A673 (cell line): ENCODE results near the gene SFR1. TPM values are rescaled to one million over a fixed set of nuclear protein-coding genes. Genes with fewer than 3 reads are reported as not detected.
A peak's percentile ranks its signal among the peaks of the same experiment; 100 is the strongest.

Experiments used
- BruUV-seq: library from RNA; stranded (reverse); fragments of 400-500 nt; replicated peaks from 2 replicates; lab custom pipeline; 2021; lab: Mats Ljungman, UMichigan
- CTCF ChIA-PET: fragments of 300-600 bp; sonication (Branson Sonifier 250); formaldehyde crosslinking; loops from one replicate; lab custom pipeline; 2022; ENCODE audit warnings: antibody characterized with exemption; lab: Charles Lee
- POLR2A ChIA-PET: fragments of 300-600 bp; sonication (Branson Sonifier 250); formaldehyde crosslinking; loops from one replicate; lab custom pipeline; 2022; ENCODE audit warnings: antibody characterized with exemption; ENCODE audit not compliant: low non-redundant PET; lab: Charles Lee
- DNase-seq: peaks from one replicate; pipeline ENCODE4 v3.0.0-alpha.2; 2015; ENCODE audit warnings: low spot score
- H3K27ac ChIP-seq: fragments of 200-600 bp; sonication (generic); 2 replicates; pipeline ENCODE4 v1.5.1; 2016; ENCODE audit warnings: mixed run types, low read depth, mild to moderate bottlenecking, mixed read lengths, antibody characterized with exemption, low read length; ENCODE audit not compliant: poor library complexity, severe bottlenecking
- H3K27me3 ChIP-seq: fragments of 200-600 bp; sonication (generic); replicated peaks from 2 replicates; pipeline ENCODE4 v1.6.1; 2017; ENCODE audit warnings: mixed run types, low read depth, mild to moderate bottlenecking, mixed read lengths, antibody characterized with exemption, low read length; ENCODE audit not compliant: insufficient read depth, poor library complexity
- H3K36me3 ChIP-seq: fragments of 200-600 bp; sonication (generic); 2 replicates; pipeline ENCODE4 v1.6.1; 2016; ENCODE audit warnings: mixed run types, mild to moderate bottlenecking, mixed read lengths, antibody characterized with exemption, low read length; ENCODE audit not compliant: insufficient read depth, poor library complexity, severe bottlenecking
- H3K4me1 ChIP-seq: fragments of 200-600 bp; sonication (generic); 2 replicates; pipeline ENCODE4 v1.6.1; 2017; ENCODE audit warnings: mixed run types, mild to moderate bottlenecking, mixed read lengths, antibody characterized with exemption, low read length; ENCODE audit not compliant: insufficient read depth, poor library complexity, severe bottlenecking
- H3K4me3 ChIP-seq: fragments of 200-600 bp; sonication (generic); 2 replicates; pipeline ENCODE4 v1.5.1; 2016; ENCODE audit warnings: low read depth, mixed run types, mild to moderate bottlenecking, mixed read lengths, low read length; ENCODE audit not compliant: poor library complexity, severe bottlenecking
- H3K9me3 ChIP-seq: fragments of 200-600 bp; sonication (generic); 2 replicates; pipeline ENCODE4 v1.6.1; 2016; ENCODE audit warnings: mixed run types, low read depth, mild to moderate bottlenecking, mixed read lengths, antibody characterized with exemption, low read length; ENCODE audit not compliant: poor library complexity, severe bottlenecking
- EZH2 ChIP-seq: fragments of 200-600 bp; sonication (generic); IDR thresholded peaks from 2 replicates; pipeline ENCODE4 v1.6.1; 2017; ENCODE audit warnings: borderline replicate concordance, low read depth, mild to moderate bottlenecking, mixed read lengths, antibody characterized with exemption, low read length; ENCODE audit not compliant: poor library complexity, severe bottlenecking
- intact Hi-C: fragments of 100-400 bp; cut with micrococcal nuclease; formaldehyde crosslinking; loops from one replicate; pipeline ENCODE4 v1.10.0; 2022; ENCODE audit not compliant: unreplicated experiment
- total RNA-seq: library from RNA; stranded (reverse); gene quantifications from 2 replicates; pipeline ENCODE4 v1.2.3, GENCODE V29; 2021
- TF ChIP-seq, protein P1 (sequence below): fragments of 300-800, 200-600 bp; sonication (generic); conservative IDR thresholded peaks from 2 replicates; pipeline ENCODE4 v1.5.1; 2017; ENCODE audit warnings: low read depth, mild to moderate bottlenecking, antibody characterized with exemption, low read length, moderate library complexity, mixed read lengths

The SFR1 gene
- total RNA-seq, 1 experiment from 2014 or later = 12.6 TPM

GRCh38 chr10:104130041-104130440 lies 8.1 kb downstream of the SFR1 start:
- ChIA-PET POLR2A (no interaction called here), CTCF (no interaction called here)
- intact Hi-C loops = no loop called here
- BruUV-seq = no TSS peak
- H3K9me3 ChIP-seq = no peaks in the 10 kb centered on the region
- no peaks in the 10 kb centered on the region for H3K4me1 ChIP-seq
- DNase-seq = no peak
- H3K27ac ChIP-seq = no peak overlapping the region
- H3K4me3 ChIP-seq = no peak overlapping the region
- TF ChIP-seq, protein P1, sequence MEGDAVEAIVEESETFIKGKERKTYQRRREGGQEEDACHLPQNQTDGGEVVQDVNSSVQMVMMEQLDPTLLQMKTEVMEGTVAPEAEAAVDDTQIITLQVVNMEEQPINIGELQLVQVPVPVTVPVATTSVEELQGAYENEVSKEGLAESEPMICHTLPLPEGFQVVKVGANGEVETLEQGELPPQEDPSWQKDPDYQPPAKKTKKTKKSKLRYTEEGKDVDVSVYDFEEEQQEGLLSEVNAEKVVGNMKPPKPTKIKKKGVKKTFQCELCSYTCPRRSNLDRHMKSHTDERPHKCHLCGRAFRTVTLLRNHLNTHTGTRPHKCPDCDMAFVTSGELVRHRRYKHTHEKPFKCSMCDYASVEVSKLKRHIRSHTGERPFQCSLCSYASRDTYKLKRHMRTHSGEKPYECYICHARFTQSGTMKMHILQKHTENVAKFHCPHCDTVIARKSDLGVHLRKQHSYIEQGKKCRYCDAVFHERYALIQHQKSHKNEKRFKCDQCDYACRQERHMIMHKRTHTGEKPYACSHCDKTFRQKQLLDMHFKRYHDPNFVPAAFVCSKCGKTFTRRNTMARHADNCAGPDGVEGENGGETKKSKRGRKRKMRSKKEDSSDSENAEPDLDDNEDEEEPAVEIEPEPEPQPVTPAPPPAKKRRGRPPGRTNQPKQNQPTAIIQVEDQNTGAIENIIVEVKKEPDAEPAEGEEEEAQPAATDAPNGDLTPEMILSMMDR = no peak
- no peak for TF ChIP-seq EZH2
- no peaks in the 10 kb centered on the region for H3K36me3 ChIP-seq
- H3K27me3 ChIP-seq = peaks cover 20% of the 10 kb centered on the region

DNA sequence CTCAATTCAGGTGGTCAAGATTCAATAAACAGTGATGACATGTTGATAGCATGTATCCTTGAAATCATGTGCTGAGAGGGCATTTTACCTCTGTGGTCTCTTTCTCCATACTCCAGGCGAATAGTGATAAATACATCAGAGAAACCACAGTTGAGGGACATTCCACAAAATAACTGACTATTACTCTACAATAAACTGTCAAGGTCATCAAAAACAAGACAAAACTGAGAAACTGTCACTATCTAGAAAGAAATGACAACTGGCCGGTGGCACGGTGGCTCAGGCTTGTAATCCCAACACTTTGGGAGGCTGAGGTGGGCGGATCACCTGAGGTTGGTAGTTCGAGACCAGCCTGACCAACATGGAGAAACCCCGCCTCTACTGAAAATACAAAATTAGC lies 16.2 kb downstream of the SFR1 start:
- no peak for DNase-seq
- BruUV-seq = no TSS peak
- intact Hi-C loops = no loop called here
- TF ChIP-seq, protein P1 = no peak
- TF ChIP-seq EZH2 = no peak
- Histone ChIP-seq H3K4me1 (no peaks in the 10 kb centered on the region), H3K4me3 (no peak overlapping the region), H3K27ac (no peak overlapping the region), H3K9me3 (no peaks in the 10 kb centered on the region), H3K27me3 (peaks cover 27% of the 10 kb centered on the region), H3K36me3 (no peaks in the 10 kb centered on the region)
- CTCF ChIA-PET = no interaction called here
- POLR2A ChIA-PET = no interaction called here

- CTCF ChIA-PET = interaction anchor here (0.5 kb wide), 1 partner anchor 256 kb away, joined by 11 read pairs; no protein-coding TSS in a partner anchor
- H3K27ac ChIP-seq = no peak overlapping the region
- DNase-seq = no peak
- POLR2A ChIA-PET = no interaction called here
- no peaks in the 10 kb centered on the region for H3K4me1 ChIP-seq
- no peak for TF ChIP-seq EZH2
- TF ChIP-seq, protein P1 = peak; percentile 60
- H3K9me3 ChIP-seq = no peaks in the 10 kb centered on the region
- BruUV-seq = no TSS peak
- H3K4me3 ChIP-seq = no peak overlapping the region
- intact Hi-C loops = no loop called here
- H3K27me3 ChIP-seq = peaks cover 17% of the 10 kb centered on the region
- no peaks in the 10 kb centered on the region for H3K36me3 ChIP-seq
Observed at GRCh38 chr10:104139221-104139620, 17.2 kb downstream of the SFR1 start.
